ENCODE measurements around the gene ADGRV1.
"Not testable (repeated sequence)": the region's sequence is repeated elsewhere in the genome, so short reads cannot be mapped to it uniquely, and the experiment has no call there.

Gene ADGRV1

DNA sequence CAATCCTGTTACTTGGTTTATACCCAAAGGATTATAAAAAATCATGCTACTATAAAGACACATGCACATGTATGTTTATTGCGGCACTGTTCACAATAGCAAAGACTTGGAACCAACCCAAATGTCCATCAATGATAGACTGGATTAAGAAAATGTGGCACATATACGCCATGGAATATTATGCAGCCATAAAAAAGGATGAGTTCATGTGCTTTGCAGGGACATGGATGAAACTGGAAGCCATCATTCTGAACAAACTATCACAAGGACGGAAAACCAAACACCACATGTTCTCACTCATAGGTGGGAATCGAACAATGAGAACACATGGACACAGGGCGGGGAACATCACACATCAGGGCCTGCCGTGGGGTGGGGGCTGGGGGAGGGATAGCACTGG is 34.5 kb downstream of the ADGRV1 start:
- DNase-seq (ENCODE audit: low read depth in 2 of 2), result not testable (repeated sequence)

DNA sequence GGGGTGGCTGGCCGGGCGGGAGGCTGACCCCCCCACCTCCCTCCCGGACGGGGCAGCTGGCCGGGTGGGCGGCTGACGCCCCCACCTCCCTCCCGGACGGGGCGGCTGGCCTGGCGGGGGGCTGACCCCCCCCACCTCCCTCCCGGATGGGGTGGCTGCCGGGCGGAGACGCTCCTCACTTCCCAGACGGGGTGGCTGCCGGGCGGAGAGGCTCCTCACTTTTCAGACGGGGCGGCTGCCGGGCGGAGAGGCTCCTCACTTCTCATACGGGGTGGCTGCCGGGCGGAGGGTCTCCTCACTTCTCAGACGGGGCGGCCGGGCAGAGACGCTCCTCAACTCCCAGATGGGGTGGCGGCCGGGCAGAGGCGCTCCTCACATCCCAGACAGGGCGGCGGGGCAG is 37.2 kb downstream of the ADGRV1 start:
- not testable (repeated sequence) for DNase-seq (ENCODE audit: low read depth in 2 of 2)

- DNase-seq (ENCODE audit: low read depth in 2 of 2), result no peak
Observed at GRCh38 chr5:90598293-90598692, 39.7 kb downstream of the ADGRV1 start.

GRCh38 chr5:90600307-90600706 is 41.7 kb downstream of the ADGRV1 start:
- not testable (repeated sequence) for DNase-seq (ENCODE audit: low read depth in 2 of 2)

GRCh38 chr5:90601468-90601867 is 42.9 kb downstream of the ADGRV1 start:
- DNase-seq (ENCODE audit: low read depth in 2 of 2), result no peak

GRCh38 chr5:90602681-90603080 is 44.1 kb downstream of the ADGRV1 start:
- no peak for DNase-seq (ENCODE audit: low read depth in 2 of 2)

- no peak for DNase-seq (ENCODE audit: low read depth in 2 of 2)
Observed at GRCh38 chr5:90606539-90606938, 47.9 kb downstream of the ADGRV1 start.

- DNase-seq (ENCODE audit: low read depth in 2 of 2), result no peak
Observed at GRCh38 chr5:90612919-90613318, 54.3 kb downstream of the ADGRV1 start.

- DNase-seq (ENCODE audit: low read depth in 2 of 2), result no peak
Observed at GRCh38 chr5:90613459-90613858, 54.9 kb downstream of the ADGRV1 start.

- DNase-seq (ENCODE audit: low read depth in 2 of 2), result no peak
Observed at GRCh38 chr5:90613918-90614504, 55.4 kb downstream of the ADGRV1 start.

- DNase-seq (ENCODE audit: low read depth in 2 of 2), result no peak
Observed at GRCh38 chr5:90615355-90615754, 56.8 kb downstream of the ADGRV1 start.

DNA sequence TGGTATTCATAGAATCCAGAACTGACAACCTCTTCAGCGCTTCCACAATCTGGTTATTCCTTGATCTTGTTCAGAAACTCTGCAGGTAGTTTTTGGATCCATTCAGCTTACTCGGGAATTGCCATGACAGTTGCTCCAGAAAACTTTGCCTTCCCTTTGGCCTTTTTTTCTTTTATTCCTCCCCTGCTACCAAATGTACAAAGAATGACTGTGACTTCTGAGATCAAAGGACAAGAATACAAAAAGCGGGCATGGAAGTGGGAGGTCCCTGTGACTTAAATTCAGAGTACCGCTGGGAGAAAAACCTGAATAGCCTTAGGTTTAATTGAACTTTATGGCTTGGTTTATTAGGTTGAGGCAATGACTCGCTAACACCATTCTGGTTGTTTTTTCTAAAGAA is 59.5 kb downstream of the ADGRV1 start:
- DNase-seq (ENCODE audit: low read depth in 2 of 2), result no peak

- DNase-seq (ENCODE audit: low read depth in 2 of 2), result not testable (repeated sequence)
Observed at GRCh38 chr5:90619762-90620161, 61.2 kb downstream of the ADGRV1 start.

DNA sequence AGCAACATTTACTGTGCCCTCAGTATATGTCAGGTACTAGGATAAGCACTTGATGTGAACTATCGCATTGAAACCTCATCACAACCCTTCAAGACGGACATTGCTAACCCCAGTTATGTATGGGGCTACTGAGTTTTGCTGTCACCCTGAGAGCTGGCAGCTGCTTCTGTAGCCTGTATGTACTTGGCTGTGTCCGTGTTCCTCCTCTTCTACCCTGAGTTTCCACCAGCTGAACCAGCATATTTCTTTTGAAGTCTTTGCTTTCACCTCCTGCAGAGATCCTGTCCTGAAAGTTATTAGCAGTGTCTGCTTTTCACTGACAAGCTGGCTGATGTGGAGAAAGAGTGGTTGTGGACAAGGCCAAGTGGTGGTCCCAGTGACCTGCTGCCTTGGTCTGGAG is 63.3 kb downstream of the ADGRV1 start:
- DNase-seq (ENCODE audit: low read depth in 2 of 2), result no peak

DNA sequence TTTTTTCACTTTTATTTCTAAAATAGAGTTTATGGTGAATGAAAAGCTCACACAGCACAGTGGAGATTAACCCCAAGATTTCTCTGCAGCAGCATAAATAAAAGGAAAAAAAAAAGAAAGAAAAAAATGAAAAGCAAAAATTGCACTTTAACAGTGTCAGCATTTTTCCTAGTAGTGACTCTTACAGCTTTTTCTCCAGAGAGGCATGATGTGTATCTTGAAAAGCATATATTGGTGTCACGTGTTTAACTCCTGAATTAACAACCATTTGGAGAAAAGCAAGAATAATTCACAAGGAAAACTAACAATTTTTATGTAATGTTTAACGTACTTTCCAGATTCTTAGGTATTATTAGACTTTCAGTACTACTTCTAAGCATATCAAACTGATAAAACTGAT is 67.9 kb downstream of the ADGRV1 start:
- no peak for DNase-seq (ENCODE audit: low read depth in 2 of 2)

DNA sequence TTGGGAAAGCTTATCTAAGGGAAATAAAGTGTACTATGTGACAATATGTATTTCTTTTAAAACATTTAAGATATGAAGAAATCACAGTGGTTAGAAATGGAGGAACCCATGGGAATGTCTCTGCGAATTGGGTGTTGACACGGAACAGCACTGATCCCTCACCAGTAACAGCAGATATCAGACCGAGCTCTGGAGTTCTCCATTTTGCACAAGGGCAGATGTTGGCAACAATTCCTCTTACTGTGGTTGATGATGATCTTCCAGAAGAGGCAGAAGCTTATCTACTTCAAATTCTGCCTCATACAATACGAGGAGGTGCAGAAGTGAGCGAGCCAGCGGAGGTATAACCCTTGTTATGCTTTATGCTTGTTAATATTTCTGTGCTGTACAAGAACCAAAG is 69.9 kb downstream of the ADGRV1 start:
- no peak for DNase-seq (ENCODE audit: low read depth in 2 of 2)

DNA sequence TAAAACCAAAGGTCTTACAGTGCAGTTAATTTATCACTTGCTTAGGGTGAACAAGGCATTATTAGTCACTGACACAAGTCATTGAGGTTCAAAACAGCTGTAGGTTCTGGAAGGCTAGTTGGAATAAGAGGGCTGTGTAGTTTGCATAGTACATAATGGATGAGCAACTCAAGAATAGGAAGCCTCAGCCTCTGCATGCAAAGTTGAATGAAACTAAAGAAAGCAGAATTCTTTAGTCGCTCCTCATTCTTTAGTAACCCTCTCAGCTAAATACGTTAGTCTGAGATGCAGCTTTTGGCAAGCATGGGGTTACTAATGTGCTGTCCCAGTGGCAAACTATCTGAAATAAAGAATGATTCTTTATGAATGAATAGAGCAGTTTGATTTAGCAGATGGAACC is 74.2 kb downstream of the ADGRV1 start:
- DNase-seq (ENCODE audit: low read depth in 2 of 2), result no peak

GRCh38 chr5:90636948-90637347 is 78.4 kb downstream of the ADGRV1 start:
- no peak for DNase-seq (ENCODE audit: low read depth in 2 of 2)

DNA sequence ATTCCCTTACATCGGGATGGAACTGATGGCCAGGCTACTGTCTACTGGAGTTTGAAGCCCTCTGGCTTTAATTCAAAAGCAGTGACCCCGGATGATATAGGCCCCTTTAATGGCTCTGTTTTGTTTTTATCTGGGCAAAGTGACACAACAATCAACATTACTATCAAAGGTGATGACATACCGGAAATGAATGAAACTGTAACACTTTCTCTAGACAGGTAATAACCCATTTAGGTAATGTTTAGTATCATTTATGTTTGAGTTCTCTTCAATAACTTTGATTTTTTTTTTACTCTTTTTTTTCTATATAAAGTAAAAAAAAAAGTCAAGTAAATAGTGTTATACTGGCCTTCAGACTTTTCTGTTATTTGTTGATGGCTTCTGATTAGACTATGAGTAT is 79.1 kb downstream of the ADGRV1 start:
- DNase-seq (ENCODE audit: low read depth in 2 of 2), result no peak

DNA sequence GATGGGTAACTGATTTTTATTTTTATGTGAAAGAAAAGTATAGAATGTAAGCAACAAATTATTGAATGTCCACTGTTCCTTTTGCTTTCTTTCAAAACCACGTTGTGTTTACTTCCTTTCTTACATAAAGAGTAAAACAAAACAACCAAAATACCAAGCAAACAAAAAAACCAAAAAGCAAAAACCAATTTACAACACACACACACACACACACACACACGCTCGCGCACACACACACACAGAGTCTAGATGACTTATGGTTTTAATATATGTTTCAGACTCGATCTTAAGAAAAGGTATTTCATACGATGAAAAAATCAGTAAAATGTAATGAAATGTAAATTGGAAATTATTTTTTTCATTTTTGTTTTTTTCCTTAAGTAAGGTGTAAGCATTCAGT is 80.3 kb downstream of the ADGRV1 start:
- DNase-seq (ENCODE audit: low read depth in 2 of 2), result no peak

DNA sequence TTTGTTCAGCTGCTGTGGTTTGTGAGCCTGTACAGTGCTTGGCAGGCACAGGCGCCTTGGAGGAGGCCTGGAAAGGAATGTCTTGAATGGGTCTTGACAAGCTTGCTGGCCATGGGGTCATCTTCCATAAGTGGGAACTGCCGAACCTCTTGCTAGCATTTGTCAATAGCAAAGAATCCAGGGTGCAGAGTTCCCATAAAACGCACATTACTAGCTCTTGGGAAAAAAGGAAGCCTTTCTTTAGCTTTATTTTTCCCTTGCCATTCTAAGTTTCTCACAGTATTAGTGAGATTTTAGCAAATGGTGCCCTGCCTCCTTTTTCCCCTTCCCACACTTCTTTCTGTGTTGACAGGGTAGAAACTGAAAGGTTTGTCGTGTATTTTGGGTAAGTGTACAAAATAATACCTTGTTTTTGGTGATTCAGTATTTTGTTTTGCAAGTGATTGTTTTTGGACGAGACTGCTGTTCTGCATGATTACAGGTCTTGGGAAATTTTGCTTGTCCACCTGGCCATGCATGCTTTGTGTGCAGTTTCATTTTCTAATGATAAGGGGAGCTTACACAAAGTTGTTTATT is 82.0 kb downstream of the ADGRV1 start:
- no peak for DNase-seq (ENCODE audit: low read depth in 2 of 2)

- DNase-seq (ENCODE audit: low read depth in 2 of 2), result no peak
Observed at GRCh38 chr5:90641528-90641927, 82.9 kb downstream of the ADGRV1 start.

DNA sequence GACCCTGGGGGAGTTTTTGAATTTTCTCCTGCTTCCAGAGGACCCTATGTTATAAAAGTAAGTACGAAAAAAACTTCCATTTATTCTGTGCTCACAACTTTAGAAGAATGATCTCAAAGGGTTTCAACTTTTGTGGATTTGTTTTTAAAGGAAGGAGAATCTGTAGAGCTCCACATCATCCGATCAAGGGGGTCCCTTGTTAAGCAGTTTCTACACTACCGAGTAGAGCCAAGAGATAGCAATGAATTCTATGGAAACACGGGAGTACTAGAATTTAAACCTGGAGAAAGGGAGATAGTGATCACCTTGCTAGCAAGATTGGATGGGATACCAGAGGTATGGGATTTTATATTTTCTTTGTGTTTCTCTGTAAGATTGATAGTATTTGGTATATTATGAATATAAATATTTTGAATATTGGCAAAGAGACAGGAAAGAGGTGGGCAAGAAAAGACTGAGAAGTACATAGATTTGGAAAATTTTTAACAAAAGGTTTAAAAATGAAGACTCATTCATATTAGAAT is 84.2 kb downstream of the ADGRV1 start:
- no peak for DNase-seq (ENCODE audit: low read depth in 2 of 2)

- no peak for DNase-seq (ENCODE audit: low read depth in 2 of 2)
Observed at GRCh38 chr5:90644132-90644531, 85.5 kb downstream of the ADGRV1 start.
